ENCODE results near the gene RARG. TPM values are rescaled to one million over a fixed set of nuclear protein-coding genes. Genes with fewer than 3 reads are reported as not detected.
A peak's percentile ranks its signal among the peaks of the same experiment; 100 is the strongest.

RARG gene
- total RNA-seq, 1 experiment from 2014 or later: 62.0 TPM

DNA sequence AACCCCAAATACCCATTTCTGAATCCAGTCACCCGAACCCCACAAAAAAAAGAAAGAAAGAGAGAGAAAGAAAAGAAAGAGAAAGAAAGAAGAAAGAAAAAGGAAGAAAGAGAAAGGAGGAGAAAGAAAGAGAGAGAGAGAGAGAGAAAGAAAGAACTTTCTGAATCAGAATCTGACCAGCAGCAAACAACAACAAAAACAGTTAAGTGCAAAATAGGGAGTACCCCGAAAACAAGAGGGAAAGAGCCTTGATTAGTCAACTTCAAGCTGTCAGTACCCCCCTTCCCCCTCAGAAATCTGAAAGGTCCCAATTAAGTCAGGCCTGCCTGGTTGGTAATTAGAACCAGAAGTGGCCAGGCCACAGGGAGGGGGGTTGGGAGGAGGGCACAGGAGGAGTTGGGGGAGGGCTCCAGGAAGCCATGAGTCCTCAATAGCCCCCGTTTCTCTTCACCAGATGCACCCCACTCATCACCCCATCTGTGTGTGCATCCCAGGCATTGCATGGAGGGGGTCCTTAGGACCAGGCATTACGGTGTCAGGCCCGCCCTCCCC is 9.8 kb downstream of the RARG start:
- ChIA-PET POLR2A (ENCODE audit: unreplicated experiment) (no interaction called here), CTCF (no interaction called here)
- H3K27ac ChIP-seq (ENCODE audit: low read length): peak overlapping the region; percentile 95
- no peaks in the 10 kb centered on the region for H3K27me3 ChIP-seq (ENCODE audit: low read length)
- no peak overlapping the region for H2AFZ ChIP-seq (ENCODE audit: low read length)
- intact Hi-C loops (cut with micrococcal nuclease): no loop called here
- no TSS peak for BruUV-seq (replicated peaks)
- H3K79me2 ChIP-seq (ENCODE audit: low read length): peaks cover 35% of the 10 kb centered on the region
- no peaks in the 10 kb centered on the region for H3K9me3 ChIP-seq (ENCODE audit: low read length)
- H4K20me1 ChIP-seq (ENCODE audit: low read length): no peaks in the 10 kb centered on the region
- peaks cover 47% of the 10 kb centered on the region for H3K4me1 ChIP-seq (ENCODE audit: insufficient read depth, low read length)
- no peaks in the 10 kb centered on the region for H3K9me2 ChIP-seq (replicated peaks; ENCODE audit: low read length)
- no peak for ATAC-seq
- peak overlapping the region; percentile 80 for H3K4me3 ChIP-seq (ENCODE audit: low read length)
- H3K36me3 ChIP-seq (ENCODE audit: low read depth, low read length): no peaks in the 10 kb centered on the region; the same call in 1 of the 2 replicates
- no peak for DNase-seq
- peak overlapping the region; percentile 99 for H3K4me2 ChIP-seq (ENCODE audit: low read length)
- peak overlapping the region; percentile 48; the same call in 1 of the 2 replicates for H3K9ac ChIP-seq (ENCODE audit: low read length)
- TF ChIP-seq EZH2 (IDR thresholded peaks at IDR 0.05; ENCODE audit: low read length, unreplicated experiment): no peak
- TF ChIP-seq EZH2phosphoT487 (IDR thresholded peaks at IDR 0.05; ENCODE audit: borderline replicate concordance, low read length): no peak
- TF ChIP-seq, protein P1, sequence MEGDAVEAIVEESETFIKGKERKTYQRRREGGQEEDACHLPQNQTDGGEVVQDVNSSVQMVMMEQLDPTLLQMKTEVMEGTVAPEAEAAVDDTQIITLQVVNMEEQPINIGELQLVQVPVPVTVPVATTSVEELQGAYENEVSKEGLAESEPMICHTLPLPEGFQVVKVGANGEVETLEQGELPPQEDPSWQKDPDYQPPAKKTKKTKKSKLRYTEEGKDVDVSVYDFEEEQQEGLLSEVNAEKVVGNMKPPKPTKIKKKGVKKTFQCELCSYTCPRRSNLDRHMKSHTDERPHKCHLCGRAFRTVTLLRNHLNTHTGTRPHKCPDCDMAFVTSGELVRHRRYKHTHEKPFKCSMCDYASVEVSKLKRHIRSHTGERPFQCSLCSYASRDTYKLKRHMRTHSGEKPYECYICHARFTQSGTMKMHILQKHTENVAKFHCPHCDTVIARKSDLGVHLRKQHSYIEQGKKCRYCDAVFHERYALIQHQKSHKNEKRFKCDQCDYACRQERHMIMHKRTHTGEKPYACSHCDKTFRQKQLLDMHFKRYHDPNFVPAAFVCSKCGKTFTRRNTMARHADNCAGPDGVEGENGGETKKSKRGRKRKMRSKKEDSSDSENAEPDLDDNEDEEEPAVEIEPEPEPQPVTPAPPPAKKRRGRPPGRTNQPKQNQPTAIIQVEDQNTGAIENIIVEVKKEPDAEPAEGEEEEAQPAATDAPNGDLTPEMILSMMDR (conservative IDR thresholded peaks at IDR 0.05; ENCODE audit: low read depth, low read length): no peak
- H3F3A ChIP-seq (ENCODE audit: low read length, unreplicated experiment): no peaks in the 10 kb centered on the region

DNA sequence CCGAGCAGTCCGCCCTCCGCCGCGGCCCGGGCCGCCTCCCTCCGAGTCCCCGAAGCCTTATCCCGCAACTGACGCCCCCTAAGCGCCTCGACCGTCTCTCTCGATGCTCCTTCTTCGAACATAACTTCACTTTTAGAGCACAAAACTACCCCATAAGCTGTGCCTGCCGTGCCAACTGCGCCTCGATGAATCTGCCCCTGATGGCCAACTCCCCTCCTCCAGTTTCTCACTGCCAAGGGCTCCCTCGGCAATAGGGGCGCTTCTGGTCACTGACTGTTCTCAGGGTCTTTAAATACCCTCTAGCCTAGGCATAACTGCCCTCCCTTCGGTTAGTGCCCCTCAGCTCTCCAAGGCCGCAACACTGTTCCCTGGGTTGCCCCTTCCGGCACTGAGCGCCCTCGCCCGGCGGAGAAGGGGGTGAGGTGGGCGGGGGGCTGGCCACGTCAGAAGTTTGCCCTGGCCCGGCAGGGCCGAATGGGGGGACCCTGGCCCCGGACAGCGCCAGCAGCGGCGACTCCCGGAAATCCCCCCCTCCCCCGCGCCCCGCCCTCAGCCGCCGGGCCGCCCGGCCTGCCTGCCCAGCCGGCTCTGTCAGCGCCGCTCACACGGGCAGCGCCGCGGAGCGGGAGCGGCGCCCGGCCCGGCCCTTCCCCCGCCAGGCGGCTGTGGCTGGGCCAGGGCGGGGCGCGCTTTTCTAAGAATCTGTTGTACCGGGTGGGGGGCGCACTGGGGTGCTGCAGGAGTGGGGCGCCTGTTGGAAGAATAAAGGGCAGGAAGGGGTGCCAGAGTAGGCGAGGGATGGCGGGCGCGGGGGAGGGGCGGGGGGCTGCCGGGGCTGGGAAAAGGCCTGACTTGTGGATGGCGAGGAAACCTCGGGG is 10.6 kb downstream of the RARG start:
- intact Hi-C loops (cut with micrococcal nuclease): loop anchor here (2.0 kb wide), 2 partner anchors 41 to 73 kb away; partner anchors contain the start of genes CSAD, PFDN5 and ZNF740
- Histone ChIP-seq H3K79me2 (ENCODE audit: low read length) (peaks cover 43% of the 10 kb centered on the region), H3K9me2 (replicated peaks; ENCODE audit: low read length) (no peaks in the 10 kb centered on the region), H3K4me1 (ENCODE audit: insufficient read depth, low read length) (peaks cover 55% of the 10 kb centered on the region), H3K4me2 (ENCODE audit: low read length) (peak overlapping the region; percentile 99), H2AFZ (ENCODE audit: low read length) (peak overlapping the region; percentile 80), H3K36me3 (ENCODE audit: low read depth, low read length) (no peaks in the 10 kb centered on the region), H3K27ac (ENCODE audit: low read length) (peak overlapping the region; percentile 95), H3F3A (ENCODE audit: low read length, unreplicated experiment) (no peaks in the 10 kb centered on the region), H3K27me3 (ENCODE audit: low read length) (no peaks in the 10 kb centered on the region), H3K4me3 (ENCODE audit: low read length) (peak overlapping the region; percentile 80), H3K9me3 (ENCODE audit: low read length) (no peaks in the 10 kb centered on the region), H3K9ac (ENCODE audit: low read length) (peak overlapping the region; percentile 80), H4K20me1 (ENCODE audit: low read length) (no peaks in the 10 kb centered on the region)
- CTCF ChIA-PET: no interaction called here
- BruUV-seq (replicated peaks): TSS peak; percentile 100
- ATAC-seq (peak; percentile 37), DNase-seq (peak; percentile 74)
- POLR2A ChIA-PET (ENCODE audit: unreplicated experiment): interaction anchor here (0.5 to 1.3 kb wide), 2 partner anchors 47 to 72 kb away, joined by 3 to 5 read pairs; partner anchors contain the start of gene ESPL1
- TF ChIP-seq, protein P1 (conservative IDR thresholded peaks at IDR 0.05; ENCODE audit: low read depth, low read length): peak; percentile 46
- no peak for TF ChIP-seq EZH2phosphoT487 (IDR thresholded peaks at IDR 0.05; ENCODE audit: borderline replicate concordance, low read length)
- TF ChIP-seq EZH2 (IDR thresholded peaks at IDR 0.05; ENCODE audit: low read length, unreplicated experiment): no peak

Measured in PC-3 (cell line).